DND-41 (cell line): ENCODE data around the gene PLPP7.

Source experiments
- ATAC-seq: fragments of 200-7000 bp; cut with Tn5 transposase; 3 replicates; pipeline ENCODE4 v1.9.1; 2021; ENCODE audit warnings: low read depth; ENCODE audit not compliant: insufficient read depth
- DNase-seq: peaks from one replicate; pipeline ENCODE4 v3.0.0-alpha.2; 2020
- H2AFZ ChIP-seq: 2 replicates; pipeline ENCODE4 v1.6.0; 2012; ENCODE audit warnings: low read depth, low read length
- H3K27ac ChIP-seq: 2 replicates; pipeline ENCODE4 v1.5.1; 2012; ENCODE audit warnings: low read length, inconsistent platforms
- H3K27me3 ChIP-seq: fragments of 200-600 bp; sonication (generic); 2 replicates; pipeline ENCODE4 v1.6.0; 2012; ENCODE audit warnings: low read length, mild to moderate bottlenecking, inconsistent platforms; ENCODE audit not compliant: insufficient read depth, poor library complexity
- H3K36me3 ChIP-seq: 2 replicates; pipeline ENCODE4 v1.5.1; 2012; ENCODE audit warnings: low read length, inconsistent platforms; ENCODE audit not compliant: insufficient read depth
- H3K4me1 ChIP-seq: 2 replicates; pipeline ENCODE4 v1.5.1; 2012; ENCODE audit warnings: mild to moderate bottlenecking, low read length; ENCODE audit not compliant: insufficient read depth
- H3K4me2 ChIP-seq: 2 replicates; pipeline ENCODE4 v1.6.0; 2012; ENCODE audit warnings: mild to moderate bottlenecking, moderate library complexity, low read length, inconsistent platforms; ENCODE audit not compliant: insufficient read depth
- H3K4me3 ChIP-seq, 2 experiments: fragments of 200-600 bp in 1 of 2; shearing (Covaris generic) in 1 of 2; 2 replicates each; pipeline ENCODE4 v1.5.1; 2012 to 2016; ENCODE audit warnings: inconsistent platforms in 2 of 2, low read length in 2 of 2, mild to moderate bottlenecking in 2 of 2, low read depth in 1 of 2, moderate library complexity in 1 of 2
- H3K79me2 ChIP-seq: 2 replicates; pipeline ENCODE4 v1.6.0; 2012; ENCODE audit warnings: low read length, inconsistent platforms; ENCODE audit not compliant: insufficient read depth
- H3K9ac ChIP-seq: 2 replicates; pipeline ENCODE4 v1.6.0; 2012; ENCODE audit warnings: low read depth, mild to moderate bottlenecking, inconsistent platforms, low read length, moderate library complexity
- H3K9me3 ChIP-seq: 2 replicates; pipeline ENCODE4 v1.5.1; 2012; ENCODE audit warnings: low read length, moderate library complexity, mild to moderate bottlenecking, inconsistent platforms; ENCODE audit not compliant: insufficient read depth, severe bottlenecking
- H4K20me1 ChIP-seq: 2 replicates; pipeline ENCODE4 v1.6.0; 2012; ENCODE audit warnings: low read length; ENCODE audit not compliant: insufficient read depth
- EZH2 ChIP-seq: IDR thresholded peaks from 3 replicates; pipeline ENCODE4 v1.6.1; 2012; ENCODE audit warnings: borderline replicate concordance, low read depth, mild to moderate bottlenecking, moderate library complexity, low read length, inconsistent platforms; ENCODE audit not compliant: severe bottlenecking
- TF ChIP-seq, protein P1 (sequence below): IDR thresholded peaks from 2 replicates; pipeline ENCODE4 v1.5.1; 2012; ENCODE audit warnings: borderline replicate concordance, low read length, moderate library complexity, mild to moderate bottlenecking; ENCODE audit not compliant: poor library complexity, severe bottlenecking; ENCODE audit errors: extremely low read depth

Gene PLPP7

DNA sequence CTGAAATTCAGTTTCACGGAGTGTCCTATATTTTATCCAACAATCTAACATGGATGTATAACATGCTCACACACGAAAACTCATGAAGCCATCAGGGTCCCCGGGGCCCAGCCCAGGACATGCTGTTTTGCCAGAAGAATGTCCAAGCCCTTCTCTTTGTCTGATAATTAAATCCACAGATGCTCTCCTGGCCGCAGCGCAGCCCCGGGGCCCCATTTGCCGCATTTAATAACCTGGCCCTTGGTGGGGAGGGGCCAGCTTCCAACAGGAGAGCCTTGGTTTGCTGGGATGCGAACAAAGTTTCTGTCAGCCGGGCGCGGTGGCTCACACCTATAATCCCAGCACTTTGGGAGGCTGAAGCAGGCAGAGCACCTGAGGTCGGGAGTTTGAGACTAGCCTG, 30.0 kb downstream of the PLPP7 start:
- no peak for TF ChIP-seq EZH2
- TF ChIP-seq, protein P1, sequence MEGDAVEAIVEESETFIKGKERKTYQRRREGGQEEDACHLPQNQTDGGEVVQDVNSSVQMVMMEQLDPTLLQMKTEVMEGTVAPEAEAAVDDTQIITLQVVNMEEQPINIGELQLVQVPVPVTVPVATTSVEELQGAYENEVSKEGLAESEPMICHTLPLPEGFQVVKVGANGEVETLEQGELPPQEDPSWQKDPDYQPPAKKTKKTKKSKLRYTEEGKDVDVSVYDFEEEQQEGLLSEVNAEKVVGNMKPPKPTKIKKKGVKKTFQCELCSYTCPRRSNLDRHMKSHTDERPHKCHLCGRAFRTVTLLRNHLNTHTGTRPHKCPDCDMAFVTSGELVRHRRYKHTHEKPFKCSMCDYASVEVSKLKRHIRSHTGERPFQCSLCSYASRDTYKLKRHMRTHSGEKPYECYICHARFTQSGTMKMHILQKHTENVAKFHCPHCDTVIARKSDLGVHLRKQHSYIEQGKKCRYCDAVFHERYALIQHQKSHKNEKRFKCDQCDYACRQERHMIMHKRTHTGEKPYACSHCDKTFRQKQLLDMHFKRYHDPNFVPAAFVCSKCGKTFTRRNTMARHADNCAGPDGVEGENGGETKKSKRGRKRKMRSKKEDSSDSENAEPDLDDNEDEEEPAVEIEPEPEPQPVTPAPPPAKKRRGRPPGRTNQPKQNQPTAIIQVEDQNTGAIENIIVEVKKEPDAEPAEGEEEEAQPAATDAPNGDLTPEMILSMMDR = no peak
- H3K4me1 ChIP-seq = no peaks in the 10 kb centered on the region
- H3K27me3 ChIP-seq = no peaks in the 10 kb centered on the region

DNA sequence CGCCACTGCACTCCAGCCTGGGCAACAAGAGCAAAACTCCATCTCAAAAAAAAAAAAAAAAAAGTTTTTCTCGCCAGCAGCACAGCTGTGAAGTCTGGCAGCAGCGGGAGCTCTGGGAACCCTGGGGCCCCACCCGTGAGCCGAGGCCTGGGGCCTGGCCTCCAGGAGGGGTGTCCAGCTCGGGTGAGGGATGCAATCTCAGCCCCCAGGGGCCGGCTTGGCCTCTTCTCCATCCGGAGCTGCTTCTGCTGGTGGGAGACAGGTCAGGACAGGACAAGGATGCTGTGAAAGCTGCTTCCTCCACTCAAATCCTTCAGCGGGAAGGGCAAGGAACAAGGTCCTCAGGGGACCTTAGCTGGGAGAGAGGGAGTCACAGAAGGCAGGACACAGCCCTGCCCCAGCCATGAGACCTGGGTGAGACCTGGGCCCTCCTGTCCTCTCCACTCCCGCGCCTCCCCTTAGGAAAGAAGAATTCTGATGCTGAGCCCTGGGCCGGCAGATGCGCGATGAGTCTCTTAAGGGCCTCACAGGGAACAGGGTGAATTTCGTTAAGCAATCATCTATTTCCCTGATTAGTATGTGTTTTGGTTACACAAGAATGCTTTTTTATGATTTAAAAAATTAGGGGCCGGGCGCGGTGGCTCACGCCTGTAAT, 30.6 kb downstream of the PLPP7 start:
- ATAC-seq = no peak
- Histone ChIP-seq H3K36me3 (no peaks in the 10 kb centered on the region), H4K20me1 (no peaks in the 10 kb centered on the region), H3K27me3 (no peaks in the 10 kb centered on the region), H3K79me2 (no peaks in the 10 kb centered on the region), H3K4me1 (no peaks in the 10 kb centered on the region), H3K27ac (no peak overlapping the region), H2AFZ (no peak overlapping the region), H3K4me3 (no peak overlapping the region), H3K9me3 (no peaks in the 10 kb centered on the region), H3K9ac (no peak overlapping the region), H3K4me2 (no peak overlapping the region)
- TF ChIP-seq, protein P1 = no peak
- no peak for DNase-seq

More for the DNA sequence above, 30.0 kb downstream of the PLPP7 start:
- Histone ChIP-seq H3K79me2 (no peaks in the 10 kb centered on the region), H4K20me1 (no peaks in the 10 kb centered on the region), H3K4me2 (no peak overlapping the region), H3K4me3 (no peak overlapping the region), H3K9ac (no peak overlapping the region), H2AFZ (no peak overlapping the region), H3K27ac (no peak overlapping the region), H3K9me3 (no peaks in the 10 kb centered on the region), H3K36me3 (no peaks in the 10 kb centered on the region)
- DNase-seq = no peak
- ATAC-seq = no peak

DNA sequence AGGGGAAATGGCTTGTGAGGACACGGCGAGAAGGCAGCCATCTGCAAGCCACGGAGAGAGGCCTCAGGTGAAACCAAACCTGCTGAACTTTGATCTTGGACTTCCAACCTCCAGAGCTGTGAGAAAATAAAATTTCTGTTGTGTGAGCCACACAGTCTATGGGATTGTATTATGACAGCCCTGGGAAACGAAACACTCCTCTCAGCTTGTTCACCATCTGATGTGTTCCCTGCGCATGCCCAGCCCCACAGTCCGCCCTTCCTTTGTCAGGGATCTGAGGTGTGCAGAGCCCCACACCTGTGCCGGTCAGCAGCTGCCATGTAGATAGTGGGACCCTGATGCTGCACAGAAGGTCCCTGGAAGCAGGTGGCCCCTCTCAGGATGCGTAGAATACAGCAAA, 34.1 kb downstream of the PLPP7 start:
- DNase-seq (no peak), ATAC-seq (no peak)
- H3K4me2 ChIP-seq = no peak overlapping the region
- H4K20me1 ChIP-seq = no peaks in the 10 kb centered on the region
- H3K9ac ChIP-seq = no peak overlapping the region
- TF ChIP-seq, protein P1 = no peak
- TF ChIP-seq EZH2 = no peak
- no peaks in the 10 kb centered on the region for H3K27me3 ChIP-seq
- H3K27ac ChIP-seq = no peak overlapping the region
- H3K4me1 ChIP-seq = no peaks in the 10 kb centered on the region
- H3K36me3 ChIP-seq = no peaks in the 10 kb centered on the region
- no peaks in the 10 kb centered on the region for H3K9me3 ChIP-seq
- H3K4me3 ChIP-seq = no peak overlapping the region
- H3K79me2 ChIP-seq = no peaks in the 10 kb centered on the region
- no peak overlapping the region for H2AFZ ChIP-seq
